ENCODE measurements around the gene RUNX2. TPM values are rescaled to one million over a fixed set of nuclear protein-coding genes. Genes with fewer than 3 reads are reported as not detected.

Gene RUNX2
- total and polyA plus RNA-seq, 9 of the 15 experiments (the other 6 are each of a cell fraction or from before 2014, with no cell fraction given), result 0.29 to 1.00 (median 0.43) TPM

DNA sequence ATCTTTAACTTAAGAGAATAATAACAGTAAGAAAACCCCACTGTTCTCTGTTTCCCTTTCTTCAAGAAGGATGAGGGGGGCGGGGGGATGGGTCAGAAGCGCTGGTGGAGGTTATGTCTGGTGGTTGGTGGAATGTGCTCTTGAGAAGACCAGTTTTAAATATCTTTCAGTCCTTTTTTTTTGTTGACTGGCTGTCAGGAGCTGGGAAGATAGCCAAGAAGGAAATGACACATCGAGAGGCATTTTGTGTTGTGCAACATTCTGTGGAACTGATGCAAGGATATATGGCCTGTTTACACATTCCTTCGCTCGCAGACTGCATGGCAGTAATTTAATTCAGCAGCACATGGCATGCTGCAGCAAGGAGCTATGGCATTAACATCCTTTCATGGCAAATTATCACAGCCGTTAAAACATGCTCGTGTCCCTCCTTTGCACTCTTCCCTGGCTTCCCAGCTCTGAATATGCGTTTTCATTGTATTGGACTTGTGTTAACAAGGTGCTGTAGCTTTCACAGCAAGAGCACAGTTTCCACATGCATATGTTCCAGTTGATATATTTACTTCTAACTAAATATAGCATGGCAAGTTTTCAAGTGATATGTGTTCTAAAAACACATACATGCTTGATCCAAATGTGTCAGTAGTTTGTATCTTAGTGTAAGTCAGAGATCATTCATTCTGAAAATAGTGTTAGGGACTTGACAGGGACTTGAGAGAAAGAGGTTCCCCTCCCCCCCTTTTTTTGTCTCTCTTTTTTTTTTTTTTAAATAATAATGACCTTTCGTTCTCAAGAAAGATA lies 117.8 kb downstream of the RUNX2 start (continued):
- TF ChIP-seq, protein P1, sequence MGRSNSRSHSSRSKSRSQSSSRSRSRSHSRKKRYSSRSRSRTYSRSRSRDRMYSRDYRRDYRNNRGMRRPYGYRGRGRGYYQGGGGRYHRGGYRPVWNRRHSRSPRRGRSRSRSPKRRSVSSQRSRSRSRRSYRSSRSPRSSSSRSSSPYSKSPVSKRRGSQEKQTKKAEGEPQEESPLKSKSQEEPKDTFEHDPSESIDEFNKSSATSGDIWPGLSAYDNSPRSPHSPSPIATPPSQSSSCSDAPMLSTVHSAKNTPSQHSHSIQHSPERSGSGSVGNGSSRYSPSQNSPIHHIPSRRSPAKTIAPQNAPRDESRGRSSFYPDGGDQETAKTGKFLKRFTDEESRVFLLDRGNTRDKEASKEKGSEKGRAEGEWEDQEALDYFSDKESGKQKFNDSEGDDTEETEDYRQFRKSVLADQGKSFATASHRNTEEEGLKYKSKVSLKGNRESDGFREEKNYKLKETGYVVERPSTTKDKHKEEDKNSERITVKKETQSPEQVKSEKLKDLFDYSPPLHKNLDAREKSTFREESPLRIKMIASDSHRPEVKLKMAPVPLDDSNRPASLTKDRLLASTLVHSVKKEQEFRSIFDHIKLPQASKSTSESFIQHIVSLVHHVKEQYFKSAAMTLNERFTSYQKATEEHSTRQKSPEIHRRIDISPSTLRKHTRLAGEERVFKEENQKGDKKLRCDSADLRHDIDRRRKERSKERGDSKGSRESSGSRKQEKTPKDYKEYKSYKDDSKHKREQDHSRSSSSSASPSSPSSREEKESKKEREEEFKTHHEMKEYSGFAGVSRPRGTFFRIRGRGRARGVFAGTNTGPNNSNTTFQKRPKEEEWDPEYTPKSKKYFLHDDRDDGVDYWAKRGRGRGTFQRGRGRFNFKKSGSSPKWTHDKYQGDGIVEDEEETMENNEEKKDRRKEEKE (IDR thresholded peaks at IDR 0.05; ENCODE audit: borderline replicate concordance in 1 of 2, control insufficient read depth in 1 of 2, low read depth in 2 of 2, low read length in 1 of 2), result 0 out of 4 replicates have a peak, but pooled peaks of 1 of the 2 experiments have one; percentile 36
- TF ChIP-seq NCOR1 (IDR thresholded peaks at IDR 0.05) (peak; percentile 80), HLTF (IDR thresholded peaks at IDR 0.05) (no peak), BACH1 (tag; IDR thresholded peaks at IDR 0.05) (peak; percentile 75), MAFG (tag; conservative IDR thresholded peaks at IDR 0.05) (peak; percentile 55; the same call in 1 of the 2 replicates), RFX7 (CRISPR knock-in tag; IDR thresholded peaks at IDR 0.05) (no peak), ZBED1 (IDR thresholded peaks at IDR 0.05) (0 out of 2 replicates have a peak, but pooled peaks have one; percentile 60), POLR2G (IDR thresholded peaks at IDR 0.05; ENCODE audit: low read depth, low read length) (0 out of 2 replicates have a peak, but pooled peaks have one; percentile 26), NCOA2 (IDR thresholded peaks at IDR 0.05; ENCODE audit: partially characterized antibody in 2 of 2) (peak in 1 of 2 experiments; percentile 13), BHLHE40 (IDR thresholded peaks at IDR 0.05; ENCODE audit: low read length) (no peak), PRMT5 (CRISPR knock-in tag; IDR thresholded peaks at IDR 0.05) (no peak), RBBP5 (IDR thresholded peaks at IDR 0.05; ENCODE audit: borderline replicate concordance, insufficient read depth, low read length, poor library complexity, severe bottlenecking) (peak; percentile 77)
- TF ChIP-seq, protein P2, sequence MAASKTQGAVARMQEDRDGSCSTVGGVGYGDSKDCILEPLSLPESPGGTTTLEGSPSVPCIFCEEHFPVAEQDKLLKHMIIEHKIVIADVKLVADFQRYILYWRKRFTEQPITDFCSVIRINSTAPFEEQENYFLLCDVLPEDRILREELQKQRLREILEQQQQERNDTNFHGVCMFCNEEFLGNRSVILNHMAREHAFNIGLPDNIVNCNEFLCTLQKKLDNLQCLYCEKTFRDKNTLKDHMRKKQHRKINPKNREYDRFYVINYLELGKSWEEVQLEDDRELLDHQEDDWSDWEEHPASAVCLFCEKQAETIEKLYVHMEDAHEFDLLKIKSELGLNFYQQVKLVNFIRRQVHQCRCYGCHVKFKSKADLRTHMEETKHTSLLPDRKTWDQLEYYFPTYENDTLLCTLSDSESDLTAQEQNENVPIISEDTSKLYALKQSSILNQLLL (CRISPR knock-in tag; IDR thresholded peaks at IDR 0.05; ENCODE audit: borderline replicate concordance), result no peak
- TF ChIP-seq, protein P3, sequence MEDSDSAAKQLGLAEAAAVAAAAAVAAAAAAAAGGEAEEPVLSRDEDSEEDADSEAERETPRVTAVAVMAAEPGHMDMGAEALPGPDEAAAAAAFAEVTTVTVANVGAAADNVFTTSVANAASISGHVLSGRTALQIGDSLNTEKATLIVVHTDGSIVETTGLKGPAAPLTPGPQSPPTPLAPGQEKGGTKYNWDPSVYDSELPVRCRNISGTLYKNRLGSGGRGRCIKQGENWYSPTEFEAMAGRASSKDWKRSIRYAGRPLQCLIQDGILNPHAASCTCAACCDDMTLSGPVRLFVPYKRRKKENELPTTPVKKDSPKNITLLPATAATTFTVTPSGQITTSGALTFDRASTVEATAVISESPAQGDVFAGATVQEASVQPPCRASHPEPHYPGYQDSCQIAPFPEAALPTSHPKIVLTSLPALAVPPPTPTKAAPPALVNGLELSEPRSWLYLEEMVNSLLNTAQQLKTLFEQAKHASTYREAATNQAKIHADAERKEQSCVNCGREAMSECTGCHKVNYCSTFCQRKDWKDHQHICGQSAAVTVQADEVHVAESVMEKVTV (CRISPR knock-in tag; IDR thresholded peaks at IDR 0.05), result 0 out of 2 replicates have a peak, but pooled peaks have one; percentile 6
- TF ChIP-seq, protein P4, sequence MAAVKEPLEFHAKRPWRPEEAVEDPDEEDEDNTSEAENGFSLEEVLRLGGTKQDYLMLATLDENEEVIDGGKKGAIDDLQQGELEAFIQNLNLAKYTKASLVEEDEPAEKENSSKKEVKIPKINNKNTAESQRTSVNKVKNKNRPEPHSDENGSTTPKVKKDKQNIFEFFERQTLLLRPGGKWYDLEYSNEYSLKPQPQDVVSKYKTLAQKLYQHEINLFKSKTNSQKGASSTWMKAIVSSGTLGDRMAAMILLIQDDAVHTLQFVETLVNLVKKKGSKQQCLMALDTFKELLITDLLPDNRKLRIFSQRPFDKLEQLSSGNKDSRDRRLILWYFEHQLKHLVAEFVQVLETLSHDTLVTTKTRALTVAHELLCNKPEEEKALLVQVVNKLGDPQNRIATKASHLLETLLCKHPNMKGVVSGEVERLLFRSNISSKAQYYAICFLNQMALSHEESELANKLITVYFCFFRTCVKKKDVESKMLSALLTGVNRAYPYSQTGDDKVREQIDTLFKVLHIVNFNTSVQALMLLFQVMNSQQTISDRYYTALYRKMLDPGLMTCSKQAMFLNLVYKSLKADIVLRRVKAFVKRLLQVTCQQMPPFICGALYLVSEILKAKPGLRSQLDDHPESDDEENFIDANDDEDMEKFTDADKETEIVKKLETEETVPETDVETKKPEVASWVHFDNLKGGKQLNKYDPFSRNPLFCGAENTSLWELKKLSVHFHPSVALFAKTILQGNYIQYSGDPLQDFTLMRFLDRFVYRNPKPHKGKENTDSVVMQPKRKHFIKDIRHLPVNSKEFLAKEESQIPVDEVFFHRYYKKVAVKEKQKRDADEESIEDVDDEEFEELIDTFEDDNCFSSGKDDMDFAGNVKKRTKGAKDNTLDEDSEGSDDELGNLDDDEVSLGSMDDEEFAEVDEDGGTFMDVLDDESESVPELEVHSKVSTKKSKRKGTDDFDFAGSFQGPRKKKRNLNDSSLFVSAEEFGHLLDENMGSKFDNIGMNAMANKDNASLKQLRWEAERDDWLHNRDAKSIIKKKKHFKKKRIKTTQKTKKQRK (IDR thresholded peaks at IDR 0.05; ENCODE audit: borderline replicate concordance, low read depth, low read length), result no peak
- TF ChIP-seq, protein P5, sequence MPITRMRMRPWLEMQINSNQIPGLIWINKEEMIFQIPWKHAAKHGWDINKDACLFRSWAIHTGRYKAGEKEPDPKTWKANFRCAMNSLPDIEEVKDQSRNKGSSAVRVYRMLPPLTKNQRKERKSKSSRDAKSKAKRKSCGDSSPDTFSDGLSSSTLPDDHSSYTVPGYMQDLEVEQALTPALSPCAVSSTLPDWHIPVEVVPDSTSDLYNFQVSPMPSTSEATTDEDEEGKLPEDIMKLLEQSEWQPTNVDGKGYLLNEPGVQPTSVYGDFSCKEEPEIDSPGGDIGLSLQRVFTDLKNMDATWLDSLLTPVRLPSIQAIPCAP (CRISPR knock-in tag; IDR thresholded peaks at IDR 0.05; ENCODE audit: borderline replicate concordance), result no peak

All from K562 (cell line).